GM19324 (cell line): ENCODE measurements around the gene MESP2.

Experiments used
- ATAC-seq: cut with Tn5 transposase; IDR thresholded peaks from one replicate; pipeline ENCODE4 v1.9.1; 2021; ENCODE audit warnings: mild to moderate bottlenecking, moderate library complexity; ENCODE audit not compliant: unreplicated experiment, low FRiP score

Gene MESP2

GRCh38 chr15:89799011-89799911 lies 23.1 kb downstream of the MESP2 start:
- ATAC-seq: no peak

GRCh38 chr15:89799918-89800498 lies 23.9 kb downstream of the MESP2 start:
- no peak for ATAC-seq

- ATAC-seq: no peak
These were observed 25.5 kb downstream of the MESP2 start for GRCh38 chr15:89801471-89802195.

- no peak for ATAC-seq
These were observed 26.2 kb downstream of the MESP2 start for GRCh38 chr15:89802231-89802928.

GRCh38 chr15:89802986-89803824 lies 27.1 kb downstream of the MESP2 start:
- no peak for ATAC-seq

- no peak for ATAC-seq
These were observed 28.0 kb downstream of the MESP2 start for GRCh38 chr15:89803941-89804800.

- no peak for ATAC-seq
These were observed 29.4 kb downstream of the MESP2 start for GRCh38 chr15:89805241-89806209.

GRCh38 chr15:89806210-89806558 lies 30.1 kb downstream of the MESP2 start:
- ATAC-seq: no peak

- no peak for ATAC-seq
These were observed 30.7 kb downstream of the MESP2 start for GRCh38 chr15:89806559-89807550.

- no peak for ATAC-seq
These were observed 31.6 kb downstream of the MESP2 start for GRCh38 chr15:89807689-89808088.

- no peak for ATAC-seq
These were observed 32.2 kb downstream of the MESP2 start for GRCh38 chr15:89808160-89808870.

GRCh38 chr15:89809093-89809786 lies 33.1 kb downstream of the MESP2 start:
- no peak for ATAC-seq

- ATAC-seq: no peak
These were observed 33.6 kb downstream of the MESP2 start for GRCh38 chr15:89809787-89810148.

GRCh38 chr15:89810837-89811236 lies 34.7 kb downstream of the MESP2 start:
- no peak for ATAC-seq

GRCh38 chr15:89812011-89812846 lies 36.1 kb downstream of the MESP2 start:
- ATAC-seq: no peak
